KMS-11 (cell line): ENCODE measurements around the gene TAOK2.
"Not testable (repeated sequence)": the region's sequence is repeated elsewhere in the genome, so short reads cannot be mapped to it uniquely, and the experiment has no call there.

Experiments used
- H2AFZ ChIP-seq: fragments of 200-600 bp; sonication (generic); 2 replicates; pipeline ENCODE4 v1.6.1; 2016; ENCODE audit warnings: antibody characterized with exemption, mixed run types, low read depth
- H3K27ac ChIP-seq: fragments of 200-600 bp; sonication (generic); 2 replicates; pipeline ENCODE4 v1.6.1; 2016; ENCODE audit warnings: mild to moderate bottlenecking, mixed run types
- H3K27me3 ChIP-seq: fragments of 200-600 bp; sonication (generic); 2 replicates; pipeline ENCODE4 v1.6.1; 2017; ENCODE audit warnings: mild to moderate bottlenecking, low read depth, mixed run types, moderate library complexity; ENCODE audit not compliant: insufficient read depth
- H3K36me3 ChIP-seq: fragments of 200-600 bp; sonication (generic); 2 replicates; pipeline ENCODE4 v1.6.1; 2017; ENCODE audit warnings: mild to moderate bottlenecking, mixed run types; ENCODE audit not compliant: insufficient read depth
- H3K4me1 ChIP-seq: fragments of 200-600 bp; sonication (generic); 2 replicates; pipeline ENCODE4 v1.6.1; 2016; ENCODE audit warnings: mild to moderate bottlenecking, low read depth, mixed run types; ENCODE audit not compliant: poor library complexity, severe bottlenecking
- H3K4me2 ChIP-seq: fragments of 200-600 bp; sonication (generic); 2 replicates; pipeline ENCODE4 v1.7.0; 2016; ENCODE audit warnings: mild to moderate bottlenecking, mixed run types
- H3K4me3 ChIP-seq: fragments of 200-600 bp; sonication (generic); IDR thresholded peaks from 2 replicates; pipeline ENCODE4 v1.6.1; 2017; ENCODE audit warnings: low read depth, low read length, mixed read lengths; ENCODE audit not compliant: insufficient read depth
- H3K79me2 ChIP-seq: fragments of 200-600 bp; sonication (generic); 2 replicates; pipeline ENCODE4 v1.6.1; 2016; ENCODE audit warnings: low read depth, mixed run types; ENCODE audit not compliant: insufficient read depth
- H3K9ac ChIP-seq: fragments of 200-600 bp; sonication (generic); 2 replicates; pipeline ENCODE4 v1.6.1; 2016; ENCODE audit warnings: mild to moderate bottlenecking, mixed run types
- H4K20me1 ChIP-seq: fragments of 200-600 bp; sonication (generic); 2 replicates; pipeline ENCODE4 v1.6.1; 2016; ENCODE audit warnings: mild to moderate bottlenecking, mixed run types; ENCODE audit not compliant: insufficient read depth
- CTCF ChIP-seq: fragments of 200-600 bp; sonication (generic); conservative IDR thresholded peaks from 2 replicates; pipeline ENCODE4 v1.6.1; 2017; ENCODE audit warnings: low read depth, mild to moderate bottlenecking, antibody characterized with exemption, low read length, moderate library complexity, mixed read lengths

Gene TAOK2

GRCh38 chr16:30017277-30017656 is 43.6 kb downstream of the TAOK2 start:
- Histone ChIP-seq H3K36me3 (no peaks in the 10 kb centered on the region), H4K20me1 (no peaks in the 10 kb centered on the region), H3K79me2 (no peaks in the 10 kb centered on the region), H3K9ac (no peak overlapping the region), H3K4me3 (no peak overlapping the region), H3K4me2 (no peak overlapping the region), H2AFZ (no peak overlapping the region), H3K27me3 (peaks cover 32% of the 10 kb centered on the region), H3K4me1 (no peaks in the 10 kb centered on the region), H3K27ac (no peak overlapping the region)
- no peak for TF ChIP-seq CTCF

- not testable (repeated sequence) for H3K4me3 ChIP-seq, H3K27ac ChIP-seq, H3K4me2 ChIP-seq, H3K79me2 ChIP-seq, H2AFZ ChIP-seq, H3K9ac ChIP-seq, H3K36me3 ChIP-seq, H3K4me1 ChIP-seq, H4K20me1 ChIP-seq
- peaks cover 39% of the 10 kb centered on the region for H3K27me3 ChIP-seq
Observed at GRCh38 chr16:30017937-30018336, 44.3 kb downstream of the TAOK2 start.

GRCh38 chr16:30018731-30019158 is 45.1 kb downstream of the TAOK2 start:
- no peak overlapping the region for H3K4me3 ChIP-seq
- no peaks in the 10 kb centered on the region for H3K79me2 ChIP-seq
- H2AFZ ChIP-seq = no peak overlapping the region
- H3K27me3 ChIP-seq = peaks cover 47% of the 10 kb centered on the region
- H3K4me2 ChIP-seq = no peak overlapping the region
- no peaks in the 10 kb centered on the region for H3K4me1 ChIP-seq
- H3K36me3 ChIP-seq = no peaks in the 10 kb centered on the region
- H4K20me1 ChIP-seq = no peaks in the 10 kb centered on the region
- no peak overlapping the region for H3K27ac ChIP-seq
- H3K9ac ChIP-seq = no peak overlapping the region
- no peak for TF ChIP-seq CTCF

GRCh38 chr16:30022887-30023286 is 49.2 kb downstream of the TAOK2 start, which contains the start of gene C16orf92:
Gene C16orf92 (plus strand): TSS chr16:30023198. CDS start chr16:30023341, 143 bp downstream.
- TF ChIP-seq CTCF = no peak
- H3K79me2 ChIP-seq = no peaks in the 10 kb centered on the region
- no peaks in the 10 kb centered on the region for H3K36me3 ChIP-seq
- H3K4me1 ChIP-seq = no peaks in the 10 kb centered on the region
- H2AFZ ChIP-seq = no peak within 1 kb of the TSS
- no peak within 1 kb of the TSS for H3K4me2 ChIP-seq
- H3K9ac ChIP-seq = no peak within 1 kb of the TSS
- no peak within 1 kb of the TSS for H3K27ac ChIP-seq
- H3K4me3 ChIP-seq = no peak within 1 kb of the TSS
- H4K20me1 ChIP-seq = no peaks in the 10 kb centered on the region
- peaks cover 79% of the 10 kb centered on the region for H3K27me3 ChIP-seq

GRCh38 chr16:30023586-30023985 is 49.9 kb downstream of the TAOK2 start:
- H3K36me3 ChIP-seq = no peaks in the 10 kb centered on the region
- H3K27ac ChIP-seq = no peak overlapping the region
- H3K9ac ChIP-seq = no peak overlapping the region
- H3K4me1 ChIP-seq = no peaks in the 10 kb centered on the region
- no peaks in the 10 kb centered on the region for H4K20me1 ChIP-seq
- H2AFZ ChIP-seq = no peak overlapping the region
- no peak overlapping the region for H3K4me3 ChIP-seq
- no peak overlapping the region for H3K4me2 ChIP-seq
- H3K27me3 ChIP-seq = peaks cover 80% of the 10 kb centered on the region
- TF ChIP-seq CTCF = no peak
- H3K79me2 ChIP-seq = no peaks in the 10 kb centered on the region
